OCI-LY7 (cell line): Measurements from ENCODE around the gene RBM23. TPM values are rescaled to one million over a fixed set of nuclear protein-coding genes. Genes with fewer than 3 reads are reported as not detected.

Source experiments
- BruUV-seq: library from RNA; stranded (reverse); fragments of 400-500 nt; replicated peaks from 2 replicates; lab custom pipeline; 2021; lab: Mats Ljungman, UMichigan
- CTCF ChIA-PET: fragments of 300-600 bp; sonication (Branson Sonifier 250); formaldehyde crosslinking; loops from one replicate; lab custom pipeline; 2022; ENCODE audit warnings: antibody characterized with exemption; ENCODE audit not compliant: unreplicated experiment; lab: Charles Lee
- POLR2A ChIA-PET: fragments of 300-600 bp; sonication (Branson Sonifier 250); formaldehyde crosslinking; loops from one replicate; lab custom pipeline; 2022; ENCODE audit warnings: antibody characterized with exemption; lab: Charles Lee
- DNase-seq: peaks from one replicate; pipeline ENCODE4 v3.0.0-alpha.2; 2015; ENCODE audit warnings: low spot score
- H2AFZ ChIP-seq: fragments of 200-600 bp; sonication (generic), shearing (Covaris generic); 2 replicates; pipeline ENCODE4 v1.6.1; 2014; ENCODE audit warnings: mild to moderate bottlenecking, antibody characterized with exemption, low read length, moderate library complexity
- H3K27ac ChIP-seq: fragments of 200-600 bp; sonication (generic); 2 replicates; pipeline ENCODE4 v1.5.1; 2014; ENCODE audit warnings: mixed run types, low read depth, mild to moderate bottlenecking, moderate library complexity, low read length, inconsistent platforms; ENCODE audit not compliant: poor library complexity, severe bottlenecking
- H3K36me3 ChIP-seq: fragments of 200-600 bp; sonication (generic); 2 replicates; pipeline ENCODE4 v1.6.1; 2014; ENCODE audit warnings: mild to moderate bottlenecking, antibody characterized with exemption, low read length, moderate library complexity, mixed read lengths; ENCODE audit not compliant: insufficient read depth
- H3K4me1 ChIP-seq: fragments of 200-600 bp; sonication (generic); 2 replicates; pipeline ENCODE4 v1.5.1; 2014; ENCODE audit warnings: mild to moderate bottlenecking, low read length; ENCODE audit not compliant: insufficient read depth, poor library complexity, severe bottlenecking
- H3K4me2 ChIP-seq: fragments of 200-600 bp; sonication (generic); 2 replicates; pipeline ENCODE4 v1.6.1; 2014; ENCODE audit warnings: mild to moderate bottlenecking, low read length
- H3K4me3 ChIP-seq: fragments of 200-600 bp; sonication (generic); 2 replicates; pipeline ENCODE4 v1.5.1; 2014; ENCODE audit warnings: mild to moderate bottlenecking, low read depth, low read length; ENCODE audit not compliant: poor library complexity, severe bottlenecking
- H3K79me2 ChIP-seq: fragments of 200-600 bp; sonication (generic); 2 replicates; pipeline ENCODE4 v1.6.1; 2016; ENCODE audit warnings: low read depth, mild to moderate bottlenecking, low read length, moderate library complexity, mixed read lengths; ENCODE audit not compliant: insufficient read depth
- H3K9me2 ChIP-seq: fragments of 200-600 bp; sonication (generic); 2 replicates; pipeline ENCODE4 v1.6.1; 2016; ENCODE audit warnings: mild to moderate bottlenecking, low read length, mixed read lengths; ENCODE audit not compliant: insufficient read depth
- H3K9me3 ChIP-seq: fragments of 200-600 bp; sonication (generic); 2 replicates; pipeline ENCODE4 v1.6.1; 2014; ENCODE audit warnings: mild to moderate bottlenecking, mixed run types, low read length, mixed read lengths
- H4K20me1 ChIP-seq: fragments of 200-600 bp; sonication (generic); 2 replicates; pipeline ENCODE4 v1.6.1; 2014; ENCODE audit warnings: mild to moderate bottlenecking, antibody characterized with exemption, low read length, moderate library complexity, mixed read lengths; ENCODE audit not compliant: insufficient read depth
- CTCF ChIP-seq: fragments of 200-600 bp; sonication (generic); conservative IDR thresholded peaks from 2 replicates; pipeline ENCODE4 v1.5.1; 2014; ENCODE audit warnings: mild to moderate bottlenecking, antibody characterized with exemption, low read length, moderate library complexity, mixed read lengths
- EZH2phosphoT487 ChIP-seq: fragments of 200-600 bp; sonication (generic); IDR thresholded peaks from 2 replicates; pipeline ENCODE4 v1.6.1; 2018; ENCODE audit warnings: low read depth, borderline replicate concordance, mild to moderate bottlenecking, mixed run types, antibody characterized with exemption, low read length, moderate library complexity, mixed read lengths
- intact Hi-C: fragments of 100-400 bp; cut with micrococcal nuclease; formaldehyde crosslinking; loops from one replicate; pipeline ENCODE4 v1.10.0; 2022; ENCODE audit not compliant: unreplicated experiment
- total RNA-seq, 2 experiments: library from RNA; depleted of rRNA in 1 of 2; stranded (reverse); fragments of >200 nt in 1 of 2; shearing (Covaris generic) in 1 of 2; gene quantifications; 2 replicates each; pipeline ENCODE4 v1.2.3, GENCODE V29; 2014 to 2022

RBM23 gene
- total RNA-seq, 2 experiments from 2014 or later, result 81.0 to 90.1 TPM

GRCh38 chr14:22962061-22962676 lies 43.2 kb upstream of the RBM23 start:
- no peak overlapping the region for H3K4me2 ChIP-seq
- H2AFZ ChIP-seq, result no peak overlapping the region
- DNase-seq, result no peak
- no peaks in the 10 kb centered on the region for H4K20me1 ChIP-seq
- no TSS peak for BruUV-seq
- intact Hi-C loops, result no loop called here
- H3K4me1 ChIP-seq, result peaks cover 6% of the 10 kb centered on the region
- H3K36me3 ChIP-seq, result no peaks in the 10 kb centered on the region
- H3K9me3 ChIP-seq, result no peaks in the 10 kb centered on the region
- no peaks in the 10 kb centered on the region for H3K9me2 ChIP-seq
- no peaks in the 10 kb centered on the region for H3K79me2 ChIP-seq
- H3K27ac ChIP-seq, result no peak overlapping the region
- ChIA-PET POLR2A (interaction anchor here (0.6 to 1.7 kb wide), 5 partner anchors 10 to 122 kb away, joined by 3 read pairs; partner anchors contain the start of gene RBM23), CTCF (no interaction called here)
- no peak overlapping the region for H3K4me3 ChIP-seq
- no peak for TF ChIP-seq CTCF
- TF ChIP-seq EZH2phosphoT487, result no peak

- ChIA-PET POLR2A (interaction anchor here (0.6 to 3.6 kb wide), 19 partner anchors 10 to 1029 kb away, joined by 3 to 28 read pairs (median 4); partner anchors contain the start of gene PRMT5), CTCF (interaction anchor here (1.0 to 1.6 kb wide), 3 partner anchors 16 to 26 kb away, joined by 5 to 10 read pairs (median 8); partner anchors contain the start of gene PRMT5)
- H3K9me3 ChIP-seq, result no peaks in the 10 kb centered on the region
- H3K27ac ChIP-seq, result peak overlapping the region; percentile 74
- peak; percentile 37 for DNase-seq
- peak overlapping the region; percentile 82 for H3K4me2 ChIP-seq
- peak overlapping the region; percentile 79 for H2AFZ ChIP-seq
- peak overlapping the region; percentile 78 for H3K4me3 ChIP-seq
- TF ChIP-seq CTCF, result no peak
- no peak for TF ChIP-seq EZH2phosphoT487
- peaks cover 34% of the 10 kb centered on the region for H3K36me3 ChIP-seq
- peaks cover 18% of the 10 kb centered on the region for H3K4me1 ChIP-seq
- intact Hi-C loops, result loop anchor here (1.0 kb wide), 1 partner anchor 27 kb away; the partner anchor contains the start of gene PRMT5
- H3K9me2 ChIP-seq, result no peaks in the 10 kb centered on the region
- peaks cover 11% of the 10 kb centered on the region; the same call in 1 of the 2 replicates for H3K79me2 ChIP-seq
- no TSS peak for BruUV-seq
- no peaks in the 10 kb centered on the region for H4K20me1 ChIP-seq
Observed at GRCh38 chr14:22955702-22956569, 37.0 kb upstream of the RBM23 start.
